Stimulated activated CD8-positive, alpha-beta memory T cell treated with anti-CD3 and anti-CD28 coated beads, Interleukin-12 subunit alpha, Interleukin-12 subunit beta, amount 100 ng/mL, for 4 hours (primary cell): Measurements from ENCODE around the gene SMIM20.

Source experiments
- DNase-seq: peaks from one replicate; pipeline ENCODE4 v3.0.0-alpha.2; 2020; ENCODE audit warnings: low read depth

Gene SMIM20

GRCh38 chr4:25955705-25956104, 41.7 kb downstream of the SMIM20 start:
- no peak for DNase-seq

- no peak for DNase-seq
These were observed 42.2 kb downstream of the SMIM20 start for GRCh38 chr4:25956260-25956659.

GRCh38 chr4:25958110-25958509, 44.1 kb downstream of the SMIM20 start:
- DNase-seq: no peak

- no peak for DNase-seq
These were observed 48.4 kb downstream of the SMIM20 start for GRCh38 chr4:25962393-25962792.

- DNase-seq: no peak
These were observed 51.6 kb downstream of the SMIM20 start for GRCh38 chr4:25965629-25966028.

- no peak for DNase-seq
These were observed 52.2 kb downstream of the SMIM20 start for GRCh38 chr4:25966171-25966570.

- DNase-seq: no peak
These were observed 55.5 kb downstream of the SMIM20 start for GRCh38 chr4:25969374-25970155.

- no peak for DNase-seq
These were observed 56.2 kb downstream of the SMIM20 start for GRCh38 chr4:25970226-25970675.

GRCh38 chr4:25970691-25971432, 56.8 kb downstream of the SMIM20 start:
- DNase-seq: no peak

GRCh38 chr4:25972366-25972765, 58.3 kb downstream of the SMIM20 start:
- DNase-seq: no peak

- DNase-seq: no peak
These were observed 59.1 kb downstream of the SMIM20 start for GRCh38 chr4:25972984-25973745.

- no peak for DNase-seq
These were observed 62.8 kb downstream of the SMIM20 start for GRCh38 chr4:25976780-25977179.

- no peak for DNase-seq
These were observed 63.6 kb downstream of the SMIM20 start for GRCh38 chr4:25977397-25978170.

- DNase-seq: no peak
These were observed 64.3 kb downstream of the SMIM20 start for GRCh38 chr4:25978327-25978726.
